Non-pigmented ciliary epithelial cell (primary cell): ENCODE measurements around the gene SAMD1.
"Not testable (repeated sequence)": the region's sequence is repeated elsewhere in the genome, so short reads cannot be mapped to it uniquely, and the experiment has no call there.

Source experiments
- DNase-seq: peaks from one replicate; pipeline ENCODE4 v3.0.0-alpha.2; 2010; ENCODE audit warnings: low read depth

The SAMD1 gene

DNA sequence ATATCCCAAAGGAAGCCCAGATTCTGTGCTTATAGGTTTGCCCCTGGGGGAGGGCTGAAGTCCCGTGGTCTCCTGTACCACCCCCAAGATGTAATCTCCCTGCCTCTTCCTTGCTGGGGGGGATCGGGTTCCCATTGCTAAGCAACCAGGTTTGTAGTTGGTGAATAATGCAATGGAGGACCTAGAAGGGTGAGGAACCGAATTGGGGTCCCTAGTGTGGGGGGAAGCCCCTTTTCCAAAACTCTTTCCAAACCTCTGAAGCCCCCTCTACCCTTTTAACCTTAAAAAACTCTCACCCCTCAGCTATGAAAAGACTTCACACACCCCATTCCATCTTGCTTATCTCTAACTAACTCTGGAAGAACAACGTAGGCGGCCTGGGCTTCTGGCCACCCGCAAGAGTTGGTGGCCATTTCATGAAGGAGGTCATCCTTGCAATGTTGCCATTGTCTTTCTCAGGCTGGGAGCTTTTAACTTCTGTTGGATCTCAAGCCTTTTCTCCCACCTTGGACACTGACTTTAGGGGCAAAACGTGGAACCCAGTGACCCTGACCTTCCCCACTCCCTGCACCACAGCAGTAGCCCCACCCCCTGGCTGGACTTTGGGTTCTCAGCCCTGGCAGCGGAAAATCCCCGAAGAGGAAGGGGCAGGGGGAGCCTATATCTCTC, 29.3 kb downstream of the SAMD1 start:
- no peak for DNase-seq

DNA sequence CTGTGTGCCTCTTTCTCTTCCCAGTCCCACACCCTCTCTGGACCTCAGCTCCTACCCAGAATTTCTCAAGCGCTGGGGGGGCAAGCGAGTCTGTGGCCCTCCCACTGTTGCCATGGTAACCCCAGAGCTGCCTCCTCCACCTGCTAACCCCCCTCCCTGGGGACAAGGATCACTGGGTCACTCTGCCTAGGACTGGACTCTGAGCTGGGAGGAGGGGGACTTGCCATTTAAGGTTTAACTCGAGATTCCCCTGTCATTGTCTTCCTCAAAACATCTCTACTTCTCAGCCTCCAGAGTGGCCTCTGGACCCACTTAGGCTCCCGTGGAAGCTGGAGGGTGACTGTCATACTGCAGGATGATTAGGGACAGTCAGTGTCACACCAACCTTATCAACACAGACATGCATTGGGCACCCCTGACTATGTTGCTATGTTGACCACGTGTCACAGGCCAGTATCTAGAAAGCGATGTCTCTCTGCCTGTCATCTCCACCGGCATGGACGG, 30.8 kb downstream of the SAMD1 start:
- DNase-seq = no peak

DNA sequence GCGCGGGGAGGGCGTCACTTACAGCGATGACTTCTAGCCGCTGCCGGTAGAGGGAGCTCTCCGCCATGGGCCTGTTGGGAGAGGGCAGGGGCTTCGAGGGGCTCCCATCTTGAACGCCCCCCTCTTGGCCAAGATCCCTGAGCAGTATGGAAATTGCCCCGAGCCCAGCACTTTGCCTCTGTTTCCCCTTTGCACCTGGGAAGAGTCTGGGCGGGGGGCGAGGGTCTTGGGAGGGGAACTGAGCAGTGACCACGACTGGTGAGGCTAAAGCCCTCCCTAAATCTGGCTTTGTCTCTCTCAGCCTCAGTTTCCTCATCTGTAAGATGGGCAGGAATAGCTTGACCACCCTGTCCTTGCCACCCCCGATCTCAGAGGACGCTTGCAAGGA, 31.5 kb downstream of the SAMD1 start:
- no peak for DNase-seq

DNA sequence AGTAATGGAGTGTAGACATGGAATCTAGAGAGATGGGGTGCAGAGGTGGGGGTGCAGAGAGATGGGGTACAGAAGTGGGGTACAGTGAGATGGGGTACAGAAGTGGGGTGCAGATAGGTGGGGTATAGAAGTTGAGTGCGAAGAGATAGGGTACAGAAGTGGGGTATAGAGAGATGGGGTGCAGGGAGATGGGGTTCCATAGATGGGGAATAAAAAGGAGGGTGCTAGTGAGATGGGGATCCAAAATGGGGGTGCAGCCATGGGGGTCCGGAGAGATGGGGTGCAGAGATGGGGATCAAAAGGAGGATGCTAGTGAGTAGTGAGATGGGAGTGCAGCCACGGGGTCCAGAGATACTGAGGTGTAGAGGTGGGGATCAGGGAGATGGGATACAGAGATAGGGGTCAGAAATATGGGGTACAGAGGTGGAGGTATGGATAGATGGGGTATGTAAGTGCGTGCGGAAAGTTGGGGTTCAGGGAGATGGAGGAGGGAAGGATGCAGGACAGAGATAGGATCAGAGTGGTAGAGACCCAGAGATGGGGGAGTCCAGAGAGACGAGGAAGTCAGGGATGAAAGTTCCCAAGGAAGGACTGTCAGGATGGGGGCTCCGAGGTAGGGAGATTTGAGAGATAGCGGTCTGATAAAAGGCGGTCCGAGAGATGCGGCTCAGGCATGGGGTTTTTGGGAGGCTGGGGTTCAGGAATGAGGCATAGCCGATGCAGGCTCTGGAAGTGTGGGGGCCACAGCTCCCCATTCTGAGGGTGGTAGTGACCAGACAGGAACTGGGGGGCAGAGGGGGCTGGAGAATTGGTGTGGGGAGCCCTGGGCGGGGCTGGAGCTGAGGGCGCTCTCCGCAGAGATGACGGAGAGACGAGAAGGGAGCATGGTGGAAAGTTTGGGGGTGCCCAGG, 32.1 kb downstream of the SAMD1 start:
- DNase-seq = no peak

DNA sequence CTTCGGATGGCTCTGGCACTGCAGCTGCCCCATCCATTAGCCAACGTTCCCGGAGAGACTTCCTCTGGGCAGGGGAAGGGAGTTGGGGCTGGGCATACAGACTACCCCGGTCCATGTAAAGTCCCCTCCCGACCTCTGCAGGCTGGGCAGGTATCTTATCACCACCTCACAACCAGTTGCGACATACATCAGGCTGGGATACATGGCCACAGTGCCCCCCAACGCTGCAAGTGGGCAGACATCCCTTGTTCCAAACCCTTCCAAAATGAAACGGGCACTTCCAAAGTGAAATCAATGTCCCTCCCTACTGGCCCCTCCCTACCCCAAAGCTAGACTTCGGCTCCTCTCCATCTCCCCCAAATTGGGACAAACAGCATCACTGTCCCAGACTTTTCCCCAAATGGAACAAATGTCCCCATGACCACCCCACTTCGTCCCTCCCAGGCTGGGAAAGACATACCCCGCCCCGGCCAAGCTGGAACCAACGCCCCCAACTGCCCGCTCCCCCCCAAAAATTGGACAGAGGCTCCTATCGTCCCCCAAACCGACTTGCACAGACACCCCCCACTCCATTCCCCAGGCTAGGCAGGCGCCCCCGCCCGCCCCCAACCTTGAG, 33.7 kb downstream of the SAMD1 start:
- no peak for DNase-seq

DNA sequence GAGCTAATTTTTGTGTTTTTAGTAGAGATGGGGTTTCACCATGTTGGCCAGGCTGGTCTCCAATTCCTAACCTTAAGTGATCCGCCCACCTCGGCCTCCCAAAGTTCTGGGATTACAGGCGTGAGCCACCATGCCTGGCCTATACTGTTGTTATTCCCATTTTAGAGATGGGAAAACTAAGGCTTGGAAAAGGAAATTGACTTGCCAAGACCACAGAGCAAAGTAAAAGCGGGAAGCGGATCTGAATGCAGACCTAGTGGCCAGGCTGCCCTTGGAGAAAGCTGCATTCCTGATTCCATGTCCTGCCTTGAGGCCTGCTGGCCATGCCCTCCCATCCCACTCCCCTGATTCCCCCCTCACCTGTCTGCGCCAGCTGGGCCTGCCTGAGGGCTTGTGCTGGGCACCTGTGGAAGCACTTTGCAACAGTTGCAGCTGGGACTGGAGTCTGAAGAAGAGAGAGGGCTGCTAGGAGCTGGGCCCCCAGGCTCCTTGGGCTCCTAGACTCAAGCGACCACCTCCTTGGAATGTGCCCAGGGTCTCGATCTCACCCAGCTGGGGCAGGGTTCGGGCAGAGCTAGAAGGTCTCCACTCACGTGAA, 34.4 kb downstream of the SAMD1 start:
- no peak for DNase-seq

DNA sequence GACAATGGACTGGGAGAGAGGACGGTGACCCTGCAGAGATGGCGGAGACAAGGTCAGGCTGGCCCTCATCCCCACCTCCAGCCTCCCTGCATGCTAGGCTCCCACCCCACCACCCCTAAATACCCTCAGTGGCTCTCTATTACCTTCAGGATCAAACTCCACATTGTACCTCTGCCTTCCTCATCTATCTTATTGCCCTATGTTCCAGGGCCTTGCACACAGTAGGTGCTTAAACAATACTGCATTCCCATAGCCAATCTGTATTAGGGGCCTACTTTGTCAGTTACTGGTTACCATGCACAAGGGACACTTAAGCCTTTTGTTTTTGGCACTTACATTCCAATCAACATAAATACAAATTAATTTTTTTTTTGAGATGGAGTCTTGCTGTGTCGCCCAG, 35.2 kb downstream of the SAMD1 start:
- no peak for DNase-seq

DNA sequence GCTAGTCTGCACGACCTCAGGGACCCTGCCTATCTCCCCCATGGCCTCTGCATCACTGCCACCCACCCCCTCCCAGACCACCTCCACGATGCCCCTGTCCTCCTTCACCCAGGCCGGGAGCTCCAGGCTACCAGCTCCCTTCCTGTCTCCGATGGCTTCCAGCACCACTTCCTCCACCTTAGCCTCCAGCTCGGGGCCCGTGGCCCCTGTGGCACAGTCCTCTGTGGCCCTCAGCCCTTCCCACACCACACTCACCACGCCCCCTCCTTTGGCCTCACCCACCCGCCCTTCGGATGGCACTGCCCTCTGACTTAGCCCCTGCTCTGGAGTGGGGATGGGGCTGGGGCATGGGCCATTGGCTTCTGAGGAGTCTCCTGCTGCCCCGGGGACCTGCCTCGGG, 35.8 kb downstream of the SAMD1 start:
- DNase-seq = no peak

DNA sequence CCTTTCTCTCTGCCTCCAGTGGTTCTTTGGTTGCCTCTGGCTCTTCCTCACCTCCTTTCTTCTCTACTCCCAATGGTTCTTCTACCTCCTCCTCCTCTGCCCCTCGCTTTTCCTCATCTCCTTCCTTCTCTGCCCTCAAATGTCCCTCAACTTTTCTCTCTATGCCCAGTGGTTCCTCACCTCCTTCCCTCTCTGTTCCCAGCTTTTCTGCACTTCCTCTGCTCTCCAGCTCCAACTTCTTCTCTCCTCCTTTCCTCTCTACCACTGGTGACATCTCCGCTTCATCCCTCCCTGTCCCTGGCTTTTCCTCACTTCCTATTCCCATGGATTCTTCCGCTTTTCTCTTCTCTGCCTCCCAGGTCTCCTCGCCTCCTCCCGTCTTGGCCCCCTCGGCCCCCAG, 36.5 kb downstream of the SAMD1 start:
- no peak for DNase-seq

DNA sequence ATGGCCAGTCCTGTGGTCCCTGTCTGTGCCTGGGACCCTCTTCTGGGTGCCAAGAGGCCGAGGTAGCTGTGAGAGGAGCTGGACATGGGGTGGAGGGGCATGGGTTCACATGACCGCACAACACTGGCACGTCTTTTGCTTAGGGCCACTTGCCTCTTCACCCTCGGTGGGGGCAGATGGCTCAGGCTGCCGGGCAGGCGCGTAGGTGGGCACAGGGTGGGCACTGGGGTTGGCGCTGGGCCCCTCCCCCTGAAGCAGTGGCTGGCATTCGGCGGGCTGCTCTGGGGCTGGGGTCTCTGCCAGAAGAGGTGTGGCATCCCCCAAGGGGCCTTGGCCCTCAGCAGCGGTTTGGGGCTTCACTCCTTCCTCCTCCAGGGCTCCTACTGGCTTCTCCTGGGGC, 37.1 kb downstream of the SAMD1 start:
- DNase-seq = no peak

DNA sequence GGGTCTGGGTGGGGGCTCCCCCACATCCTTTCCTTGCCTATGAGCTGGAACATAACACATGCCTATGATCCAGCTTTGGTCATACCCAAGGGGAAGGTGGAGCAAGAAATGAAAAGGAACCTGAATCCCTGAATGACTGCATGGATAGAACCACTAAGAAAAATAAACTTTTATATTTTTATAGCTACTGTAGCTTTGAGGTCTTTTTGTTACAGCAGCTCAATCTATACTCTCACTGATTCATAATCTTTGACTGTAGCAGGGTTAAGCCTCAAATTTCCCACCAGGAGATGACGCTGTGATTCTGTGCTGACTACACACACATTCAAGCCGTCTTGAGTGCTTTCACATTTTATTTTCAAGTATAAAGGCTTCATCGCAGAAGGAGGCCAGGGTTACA, 37.5 kb downstream of the SAMD1 start:
- no peak for DNase-seq

DNA sequence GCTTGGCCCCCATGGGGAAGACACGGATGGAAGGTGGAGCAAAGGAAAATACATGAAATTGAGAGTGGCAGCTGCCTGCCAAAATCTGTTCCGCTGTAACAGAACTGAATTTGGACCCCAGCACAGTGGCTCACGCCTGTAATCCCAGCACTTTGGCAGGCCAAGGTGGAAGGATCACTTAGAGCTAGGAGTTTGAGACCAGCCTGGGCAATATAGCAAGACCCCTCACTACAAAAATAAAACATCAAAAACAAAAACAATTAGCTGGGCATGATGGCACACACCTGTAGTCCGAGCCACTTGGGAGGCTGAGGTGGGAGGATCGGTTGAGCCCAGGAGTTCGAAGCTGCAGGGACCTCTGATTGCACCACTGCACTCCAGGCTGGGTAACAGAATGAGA, 38.1 kb downstream of the SAMD1 start:
- DNase-seq = no peak

DNA sequence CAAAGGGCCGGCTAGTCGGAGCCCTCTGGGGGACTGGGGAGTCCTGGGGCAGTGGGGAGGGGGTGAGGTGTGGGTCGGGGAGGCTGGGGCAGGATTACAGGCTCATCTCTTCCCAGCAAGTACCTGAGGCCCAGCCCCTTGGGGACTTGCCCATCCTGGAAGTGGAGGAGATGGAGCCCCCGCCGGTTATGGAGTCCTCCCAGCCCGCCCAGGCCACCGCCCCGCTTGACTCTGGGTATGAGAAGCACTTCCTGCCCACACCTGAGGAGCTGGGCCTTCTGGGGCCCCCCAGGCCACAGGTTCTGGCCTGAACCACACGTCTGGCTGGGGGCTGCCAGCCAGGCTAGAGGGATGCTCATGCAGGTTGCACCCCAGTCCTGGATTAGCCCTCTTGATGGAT, 38.6 kb downstream of the SAMD1 start:
- no peak for DNase-seq

DNA sequence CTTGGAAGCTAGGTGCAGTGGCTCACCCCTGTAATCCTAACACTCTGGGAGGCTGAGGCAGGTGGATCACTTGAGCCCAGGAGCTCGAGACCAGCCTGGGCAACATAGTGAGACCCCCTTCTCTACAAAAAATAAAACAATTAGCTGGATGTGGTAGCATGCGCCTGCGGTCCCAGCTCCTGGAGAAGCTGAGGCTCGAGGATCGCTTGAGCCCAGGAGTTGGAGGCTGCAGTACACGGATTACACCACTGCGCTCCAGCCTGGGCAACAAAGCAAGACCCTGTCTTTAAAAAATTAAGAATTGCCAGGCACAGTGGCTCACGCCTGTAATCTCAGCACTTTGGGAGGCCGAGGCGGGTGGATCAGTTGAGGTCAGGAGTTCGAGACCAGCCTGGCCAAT, 39.6 kb downstream of the SAMD1 start:
- DNase-seq = not testable (repeated sequence)

DNA sequence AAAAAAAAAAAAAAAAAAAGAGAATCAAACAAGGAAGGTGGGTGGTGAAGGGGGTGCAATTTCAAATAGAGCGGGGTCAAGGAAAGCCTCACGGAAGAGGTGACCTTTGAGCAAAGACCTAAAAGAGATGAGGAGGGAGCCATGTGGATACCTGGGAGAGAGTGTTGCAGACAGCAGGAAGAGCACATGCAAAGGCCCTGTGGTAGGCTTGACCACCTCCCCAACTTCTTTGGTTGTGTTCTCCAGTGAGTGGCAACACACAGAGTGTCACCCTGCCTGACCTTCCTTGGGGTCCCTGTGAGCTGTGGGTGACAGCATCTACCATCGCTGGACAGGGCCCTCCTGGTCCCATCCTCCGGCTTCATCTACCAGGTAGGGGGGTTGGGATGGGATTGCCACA, 40.0 kb downstream of the SAMD1 start:
- DNase-seq = no peak

DNA sequence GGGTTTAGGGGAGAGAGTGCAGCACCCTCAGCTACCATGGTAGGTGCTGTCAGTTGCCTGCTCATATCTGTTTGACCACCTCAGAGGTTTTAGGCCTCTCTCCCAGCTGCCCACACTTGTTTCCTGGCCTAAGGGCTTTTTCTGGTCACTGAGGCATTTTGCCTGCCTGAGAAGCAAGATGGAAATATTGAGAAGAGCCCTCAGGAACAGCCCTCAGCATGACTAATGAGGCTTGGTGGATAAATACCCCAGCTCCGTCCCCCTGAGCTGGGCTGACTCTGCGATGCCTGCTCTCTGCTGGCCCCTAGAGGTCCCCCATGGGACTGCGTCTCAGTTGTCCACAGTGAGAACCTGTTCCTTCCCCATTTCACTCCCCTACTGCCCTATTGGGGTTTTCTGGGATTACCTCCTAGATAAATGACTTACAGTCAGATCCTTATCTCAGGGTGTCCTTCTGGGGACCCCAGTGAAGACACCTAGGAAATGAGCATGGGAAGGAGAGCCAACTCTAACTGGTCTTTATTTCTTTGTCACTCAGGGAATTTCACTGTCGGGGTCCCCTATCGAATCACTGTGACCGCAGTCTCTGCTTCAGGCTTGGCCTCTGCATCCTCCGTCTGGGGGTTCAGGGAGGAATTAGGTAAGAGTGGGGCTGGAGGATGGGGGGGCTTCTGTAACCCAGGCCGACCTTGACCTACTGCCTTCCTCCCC, 42.0 kb downstream of the SAMD1 start:
- DNase-seq = no peak

DNA sequence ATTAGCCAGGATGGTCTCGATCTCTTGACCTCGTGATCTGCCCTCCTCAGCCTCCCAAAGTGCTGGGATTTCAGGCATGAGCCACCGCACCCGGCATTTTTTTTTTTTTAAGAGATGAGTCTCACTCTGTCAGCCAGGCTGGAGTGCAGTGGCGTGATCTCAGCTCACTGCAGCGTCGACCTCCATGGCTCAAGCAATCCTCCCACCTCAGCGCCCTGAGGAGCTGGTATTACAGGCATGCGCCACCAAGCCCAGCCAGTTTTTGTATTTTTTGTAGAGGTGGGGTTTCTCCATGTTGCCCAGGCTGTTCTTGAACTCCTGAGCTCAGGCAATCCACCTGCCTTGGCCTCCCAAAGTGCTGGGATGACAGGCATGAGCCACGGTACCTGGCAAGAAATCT, 42.7 kb downstream of the SAMD1 start:
- DNase-seq = not testable (repeated sequence)

DNA sequence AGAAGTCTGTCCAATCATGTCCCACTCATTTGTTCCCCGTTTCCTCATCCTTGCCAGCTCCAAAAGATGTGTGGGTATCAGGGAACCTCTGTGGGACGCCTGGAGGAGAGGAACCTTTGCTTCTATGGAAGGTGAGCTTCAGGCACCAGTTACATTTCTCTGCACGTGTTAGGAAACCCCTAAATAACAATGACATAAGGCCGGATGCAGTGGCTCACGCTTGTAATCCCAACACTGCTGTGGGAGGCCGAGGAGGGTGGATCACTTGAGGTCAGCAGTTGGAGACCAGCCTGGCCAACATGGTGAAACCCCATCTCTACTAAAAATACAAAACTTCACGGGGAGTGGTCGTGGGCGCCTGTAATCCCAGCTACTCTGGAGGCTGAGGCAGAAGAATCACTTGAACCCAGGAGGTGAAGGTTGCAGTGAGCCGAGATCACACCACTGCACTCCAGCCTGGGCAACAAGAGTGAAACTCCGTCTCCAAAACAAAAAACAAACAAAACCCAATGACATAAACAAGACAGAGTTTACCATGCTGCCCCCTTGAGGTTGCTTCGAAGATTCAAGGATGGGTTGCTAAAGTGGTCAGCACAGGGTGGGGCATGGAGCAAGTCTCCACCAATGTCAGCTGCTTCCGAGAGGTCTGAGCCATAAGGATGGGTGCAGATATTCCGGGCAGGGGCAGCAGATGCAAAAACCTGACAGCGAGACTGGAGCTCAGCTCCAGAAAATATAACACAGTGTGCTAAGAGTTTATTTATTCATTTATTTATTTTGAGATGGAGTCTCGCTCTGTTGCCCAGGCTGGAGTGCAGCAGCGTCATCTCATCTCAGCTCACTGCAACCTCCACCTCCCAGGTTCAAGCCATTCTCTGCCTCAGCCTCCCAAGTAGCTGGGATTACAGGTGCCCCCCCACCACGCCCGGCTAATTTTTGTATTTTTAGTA, 47.6 kb downstream of the SAMD1 start:
- DNase-seq = peak; percentile 20

DNA sequence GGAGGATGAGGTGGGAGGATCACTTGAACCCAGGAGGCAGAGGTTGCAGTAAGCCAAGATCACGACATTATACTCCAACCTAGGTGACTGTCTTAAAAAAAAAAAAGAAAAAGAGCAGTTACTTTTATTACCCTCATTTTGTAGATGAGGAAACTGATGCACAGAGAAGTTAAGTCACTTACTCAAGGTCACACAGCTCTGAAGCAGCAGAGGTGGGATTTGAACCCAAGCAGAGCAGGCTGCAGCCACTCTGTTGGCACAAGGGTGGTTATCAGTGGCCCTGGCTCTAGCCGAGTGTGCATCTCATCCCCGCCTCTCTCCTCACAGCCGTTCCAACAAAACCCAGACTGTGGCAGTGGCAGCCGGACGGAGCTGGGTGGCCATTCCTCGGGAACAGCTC, 51.4 kb downstream of the SAMD1 start:
- no peak for DNase-seq
